Osteoblast (primary cell): Measurements from ENCODE around the gene EDN3. TPM values are rescaled to one million over a fixed set of nuclear protein-coding genes. Genes with fewer than 3 reads are reported as not detected.

Experiments used
- DNase-seq: peaks from one replicate; pipeline ENCODE4 v3.0.0; 2011; ENCODE audit warnings: low spot score, mixed read lengths; ENCODE audit not compliant: insufficient read length; ENCODE audit errors: missing footprints
- H2AFZ ChIP-seq: 2 replicates; pipeline ENCODE4 v1.6.0; 2011; ENCODE audit warnings: mild to moderate bottlenecking, low read length
- H3K27ac ChIP-seq: 2 replicates; pipeline ENCODE4 v1.5.1; 2011; ENCODE audit warnings: mild to moderate bottlenecking, low read depth, low read length, moderate library complexity
- H3K27me3 ChIP-seq: 2 replicates; pipeline ENCODE4 v1.6.0; 2012; ENCODE audit warnings: mild to moderate bottlenecking, control low read depth, inconsistent platforms, low read length, moderate library complexity; ENCODE audit not compliant: insufficient read depth
- H3K36me3 ChIP-seq: 2 replicates; pipeline ENCODE4 v1.5.1; 2011; ENCODE audit warnings: mild to moderate bottlenecking, low read length, control low read depth, moderate library complexity; ENCODE audit not compliant: insufficient read depth
- H3K4me1 ChIP-seq: 2 replicates; pipeline ENCODE4 v1.5.1; 2011; ENCODE audit warnings: mild to moderate bottlenecking, low read length, control low read depth, moderate library complexity; ENCODE audit not compliant: insufficient read depth
- H3K4me2 ChIP-seq: 2 replicates; pipeline ENCODE4 v1.6.0; 2011; ENCODE audit warnings: mild to moderate bottlenecking, low read length; ENCODE audit not compliant: insufficient read depth
- H3K4me3 ChIP-seq: fragments of 200-600 bp; sonication (generic); 3 replicates; pipeline ENCODE4 v1.5.1; 2012; ENCODE audit warnings: mild to moderate bottlenecking, low read length, inconsistent platforms; ENCODE audit not compliant: insufficient read depth
- H3K79me2 ChIP-seq: 2 replicates; pipeline ENCODE4 v1.6.0; 2012; ENCODE audit warnings: mild to moderate bottlenecking, low read length, control low read depth, inconsistent platforms; ENCODE audit not compliant: insufficient read depth
- H3K9me3 ChIP-seq: 2 replicates; pipeline ENCODE4 v1.5.1; 2011; ENCODE audit warnings: low read depth, low read length, control low read depth
- H4K20me1 ChIP-seq: 2 replicates; pipeline ENCODE4 v1.6.0; 2012; ENCODE audit warnings: mild to moderate bottlenecking, low read length, control low read depth; ENCODE audit not compliant: insufficient read depth
- total RNA-seq: library from RNA; depleted of rRNA; stranded (reverse); fragments of >200 nt; gene quantifications from 2 replicates; pipeline ENCODE4 v1.2.3, GENCODE V29; 2012
- TF ChIP-seq, protein P1 (sequence below): IDR thresholded peaks from 2 replicates; pipeline ENCODE4 v1.5.1; 2011; ENCODE audit warnings: mild to moderate bottlenecking, low read depth, low read length, moderate library complexity; ENCODE audit errors: extremely low read depth

Gene EDN3
- total RNA-seq, 1 donor, result not detected

DNA sequence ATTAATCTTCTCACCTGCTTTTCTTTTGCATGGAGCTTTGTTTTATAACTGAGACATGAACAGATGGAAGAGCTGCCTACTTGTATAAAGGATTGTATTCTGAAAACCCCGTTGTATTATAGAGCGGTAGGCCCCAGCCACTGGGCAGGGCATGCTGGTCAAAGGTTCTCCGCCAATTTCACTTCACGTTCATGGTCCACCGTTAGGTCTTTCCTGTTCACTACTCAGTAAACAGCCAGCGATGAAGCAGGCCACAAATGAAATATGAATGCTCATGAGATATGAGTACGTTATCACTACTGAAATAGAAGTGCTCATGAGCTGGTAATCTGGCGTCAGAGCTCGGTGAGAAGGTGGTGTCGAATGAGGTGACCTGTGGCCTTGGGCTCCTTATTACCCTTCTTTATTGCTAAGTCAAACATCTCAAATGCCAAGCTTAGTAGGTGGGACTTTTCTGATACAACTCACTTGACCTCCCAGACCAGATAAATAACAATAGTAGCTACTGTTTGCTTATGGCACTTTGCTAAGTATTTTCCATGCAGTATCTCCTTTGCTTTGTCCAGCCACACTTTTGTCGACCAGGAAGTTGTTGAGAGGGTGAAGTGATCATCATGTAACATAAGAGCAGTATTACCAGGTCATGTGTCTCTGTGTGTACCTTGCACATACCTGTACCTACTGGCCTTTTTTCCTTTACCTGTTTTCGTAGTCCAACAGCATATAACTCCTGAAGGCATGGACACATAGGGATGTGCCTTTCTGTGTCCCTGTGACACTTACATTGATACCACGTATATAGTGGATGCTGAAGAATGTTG lies 16.7 kb downstream of the EDN3 start:
- Histone ChIP-seq H3K9me3 (no peaks in the 10 kb centered on the region), H3K4me1 (no peaks in the 10 kb centered on the region), H3K4me3 (no peak overlapping the region), H3K79me2 (no peaks in the 10 kb centered on the region), H4K20me1 (no peaks in the 10 kb centered on the region), H3K36me3 (no peaks in the 10 kb centered on the region), H3K27me3 (no peaks in the 10 kb centered on the region), H3K4me2 (no peak overlapping the region), H2AFZ (no peak overlapping the region), H3K27ac (no peak overlapping the region)
- TF ChIP-seq, protein P1, sequence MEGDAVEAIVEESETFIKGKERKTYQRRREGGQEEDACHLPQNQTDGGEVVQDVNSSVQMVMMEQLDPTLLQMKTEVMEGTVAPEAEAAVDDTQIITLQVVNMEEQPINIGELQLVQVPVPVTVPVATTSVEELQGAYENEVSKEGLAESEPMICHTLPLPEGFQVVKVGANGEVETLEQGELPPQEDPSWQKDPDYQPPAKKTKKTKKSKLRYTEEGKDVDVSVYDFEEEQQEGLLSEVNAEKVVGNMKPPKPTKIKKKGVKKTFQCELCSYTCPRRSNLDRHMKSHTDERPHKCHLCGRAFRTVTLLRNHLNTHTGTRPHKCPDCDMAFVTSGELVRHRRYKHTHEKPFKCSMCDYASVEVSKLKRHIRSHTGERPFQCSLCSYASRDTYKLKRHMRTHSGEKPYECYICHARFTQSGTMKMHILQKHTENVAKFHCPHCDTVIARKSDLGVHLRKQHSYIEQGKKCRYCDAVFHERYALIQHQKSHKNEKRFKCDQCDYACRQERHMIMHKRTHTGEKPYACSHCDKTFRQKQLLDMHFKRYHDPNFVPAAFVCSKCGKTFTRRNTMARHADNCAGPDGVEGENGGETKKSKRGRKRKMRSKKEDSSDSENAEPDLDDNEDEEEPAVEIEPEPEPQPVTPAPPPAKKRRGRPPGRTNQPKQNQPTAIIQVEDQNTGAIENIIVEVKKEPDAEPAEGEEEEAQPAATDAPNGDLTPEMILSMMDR, result no peak
- no peak for DNase-seq

DNA sequence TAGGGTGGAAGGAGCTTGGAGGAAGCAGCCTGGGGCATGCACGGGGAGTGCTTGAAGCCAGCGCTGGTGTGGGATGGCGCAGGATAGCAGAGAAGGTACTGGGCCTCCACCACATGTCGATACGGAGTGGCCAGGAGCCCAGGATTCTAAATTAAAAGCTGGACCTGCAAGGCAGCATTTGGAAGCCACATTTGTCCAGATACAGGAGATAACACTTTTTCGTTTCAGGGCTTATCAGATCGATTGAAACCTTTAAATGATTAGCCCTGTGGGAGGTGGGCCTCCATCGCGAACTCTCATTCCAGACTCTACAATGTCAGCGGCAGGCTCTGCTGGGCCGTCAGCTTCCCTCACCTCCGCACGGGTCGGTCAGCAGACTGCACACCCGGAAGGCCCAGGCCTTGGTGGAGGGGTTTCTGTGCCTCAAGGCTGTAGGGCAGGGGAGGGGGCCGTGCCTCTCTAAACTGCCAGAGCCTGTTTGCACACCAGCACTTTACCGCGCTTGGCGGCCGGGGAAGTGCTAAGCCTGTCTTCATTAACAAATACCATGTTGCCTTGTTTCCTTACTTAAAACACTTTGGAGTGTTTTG lies 17.9 kb downstream of the EDN3 start:
- H3K9me3 ChIP-seq, result no peaks in the 10 kb centered on the region
- H3K4me1 ChIP-seq, result no peaks in the 10 kb centered on the region
- no peaks in the 10 kb centered on the region for H3K27me3 ChIP-seq
- no peak overlapping the region for H3K27ac ChIP-seq
- TF ChIP-seq, protein P1, result no peak
- H4K20me1 ChIP-seq, result no peaks in the 10 kb centered on the region
- H3K79me2 ChIP-seq, result no peaks in the 10 kb centered on the region
- H3K4me3 ChIP-seq, result no peak overlapping the region
- H3K4me2 ChIP-seq, result no peak overlapping the region
- no peak overlapping the region for H2AFZ ChIP-seq
- no peak for DNase-seq
- no peaks in the 10 kb centered on the region for H3K36me3 ChIP-seq

DNA sequence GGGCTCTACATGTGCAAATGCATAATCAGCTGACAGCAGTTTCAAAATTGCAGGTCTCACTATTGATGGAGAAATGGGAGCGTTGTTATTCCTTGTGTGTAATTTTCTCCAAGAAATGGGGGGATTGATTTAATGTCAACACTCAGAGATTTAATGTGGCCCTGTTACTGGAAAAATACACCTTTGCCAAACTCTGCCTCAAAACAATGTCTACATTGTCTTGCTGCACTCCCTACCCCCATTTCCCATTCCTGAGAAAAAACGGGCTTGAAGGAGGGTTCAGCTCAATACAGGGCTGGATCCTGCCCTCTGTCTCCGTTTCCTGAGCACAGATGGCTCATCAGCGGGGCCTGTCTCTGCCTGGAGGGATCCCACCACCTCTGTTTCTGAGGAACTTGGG lies 18.4 kb downstream of the EDN3 start:
- Histone ChIP-seq H3K4me1 (no peaks in the 10 kb centered on the region), H3K27ac (no peak overlapping the region), H3K9me3 (no peaks in the 10 kb centered on the region), H4K20me1 (no peaks in the 10 kb centered on the region), H2AFZ (no peak overlapping the region), H3K27me3 (no peaks in the 10 kb centered on the region), H3K4me2 (no peak overlapping the region), H3K4me3 (no peak overlapping the region), H3K36me3 (no peaks in the 10 kb centered on the region), H3K79me2 (no peaks in the 10 kb centered on the region)
- peak; percentile 34 for DNase-seq
- TF ChIP-seq, protein P1, result no peak

GRCh38 chr20:59320426-59320825 lies 20.0 kb downstream of the EDN3 start:
- no peak overlapping the region for H3K4me2 ChIP-seq
- H3K4me1 ChIP-seq, result no peaks in the 10 kb centered on the region
- H3K36me3 ChIP-seq, result no peaks in the 10 kb centered on the region
- H3K9me3 ChIP-seq, result no peaks in the 10 kb centered on the region
- H2AFZ ChIP-seq, result no peak overlapping the region
- H4K20me1 ChIP-seq, result no peaks in the 10 kb centered on the region
- no peak for DNase-seq
- H3K4me3 ChIP-seq, result no peak overlapping the region
- H3K27ac ChIP-seq, result no peak overlapping the region
- no peaks in the 10 kb centered on the region for H3K27me3 ChIP-seq
- TF ChIP-seq, protein P1, result no peak
- no peaks in the 10 kb centered on the region for H3K79me2 ChIP-seq
